ENCODE results near the gene C22orf39.

- TF ChIP-seq CTCF (IDR thresholded peaks at IDR 0.05) (no peak), JUN (IDR thresholded peaks at IDR 0.05) (no peak), REST (IDR thresholded peaks at IDR 0.05) (no peak), MAFK (IDR thresholded peaks at IDR 0.05; ENCODE audit: partially characterized antibody) (no peak), JUNB (IDR thresholded peaks at IDR 0.05) (no peak), CHD2 (IDR thresholded peaks at IDR 0.05; ENCODE audit: low read length, partially characterized antibody) (no peak), KDM1A (IDR thresholded peaks at IDR 0.05; ENCODE audit: low read depth) (no peak), POLR2A (IDR thresholded peaks at IDR 0.05; ENCODE audit: low read length) (no peak), ESRRA (IDR thresholded peaks at IDR 0.05; ENCODE audit: borderline replicate concordance, low read length) (no peak), POLR2AphosphoS2 (conservative IDR thresholded peaks at IDR 0.05; ENCODE audit: low read length) (no peak), MAX (IDR thresholded peaks at IDR 0.05) (no peak)
Observed at GRCh38 chr22:19463008-19463407, 15.5 kb upstream of the C22orf39 start.
